ENCODE measurements around the gene NEMF. TPM values are rescaled to one million over a fixed set of nuclear protein-coding genes. Genes with fewer than 3 reads are reported as not detected.

The NEMF gene
- total RNA-seq, 1 experiment from 2014 or later = 57.7 TPM

- DNase-seq (ENCODE audit: low read depth, low spot score) = no peak
- Histone ChIP-seq H3K9me2 (ENCODE audit: insufficient read depth) (no peaks in the 10 kb centered on the region), H3K4me3 (replicated peaks in 1 of 2; ENCODE audit: low read depth in 1 of 2, low read length in 2 of 2) (peak overlapping the region; percentile 74 to 99), H3K79me2 (ENCODE audit: insufficient read depth, low read length) (peaks cover 17% of the 10 kb centered on the region; the same call in 1 of the 2 replicates), H3K36me3 (ENCODE audit: control insufficient read depth in 1 of 2, insufficient read depth in 2 of 2, low read length in 2 of 2) (no peaks in the 10 kb centered on the region), H3K9ac (ENCODE audit: low read length) (peak overlapping the region; percentile 96), H3K27ac (ENCODE audit: low read depth, low read length) (peak overlapping the region; percentile 95), H3K4me1 (ENCODE audit: control insufficient read depth in 1 of 2, insufficient read depth in 2 of 2, low read length in 2 of 2) (peaks cover 13 to 32% of the 10 kb centered on the region in 2 experiments), H4K20me1 (ENCODE audit: insufficient read depth) (no peaks in the 10 kb centered on the region), H3K9me3 (ENCODE audit: control insufficient read depth in 1 of 2, insufficient read depth in 1 of 2, low read depth in 1 of 2, low read length in 2 of 2) (no peaks in the 10 kb centered on the region), H3K4me2 (ENCODE audit: low read length) (peak overlapping the region; percentile 97), H2AFZ (ENCODE audit: low read depth, low read length, poor library complexity, severe bottlenecking) (peak overlapping the region; percentile 95), H3K27me3 (ENCODE audit: insufficient read depth, low read length) (no peaks in the 10 kb centered on the region)
- no peak for ATAC-seq
- TF ChIP-seq EZH2 (IDR thresholded peaks at IDR 0.05) (no peak), MAX (IDR thresholded peaks at IDR 0.05) (no peak), SIN3A (IDR thresholded peaks at IDR 0.05; ENCODE audit: low read depth) (no peak), SP1 (IDR thresholded peaks at IDR 0.05; ENCODE audit: low read depth) (no peak), SRF (IDR thresholded peaks at IDR 0.05; ENCODE audit: low read depth) (no peak), ZNF274 (IDR thresholded peaks at IDR 0.05; ENCODE audit: low read depth, low read length) (no peak), REST (IDR thresholded peaks at IDR 0.05; ENCODE audit: low read depth) (no peak), CTCF (IDR thresholded peaks at IDR 0.05 in 2 of 3, conservative IDR thresholded peaks at IDR 0.05 in 1 of 3; ENCODE audit: borderline replicate concordance in 1 of 3, insufficient read depth in 1 of 3, low read depth in 2 of 3, low read length in 2 of 3) (no peak), POLR2AphosphoS5 (IDR thresholded peaks at IDR 0.05; ENCODE audit: low read depth, low read length) (no peak), EGR1 (IDR thresholded peaks at IDR 0.05; ENCODE audit: low read depth) (no peak), POLR2A (IDR thresholded peaks at IDR 0.05; ENCODE audit: borderline replicate concordance, extremely low read depth, insufficient read depth, insufficient read length) (no peak), ELF1 (IDR thresholded peaks at IDR 0.05; ENCODE audit: borderline replicate concordance, low read depth) (no peak), ZBTB33 (IDR thresholded peaks at IDR 0.05; ENCODE audit: extremely low read depth, insufficient replicate concordance, low read length) (no peak), CBX3 (IDR thresholded peaks at IDR 0.05; ENCODE audit: low read depth) (no peak)
- ChIA-PET CTCF (interaction anchor here (1.4 kb wide), 2 partner anchors 9 to 133 kb away, joined by 3 to 9 read pairs; no protein-coding TSS in a partner anchor), RAD21 (ENCODE audit: low non-redundant PET in 1 of 2, low total read pairs in 2 of 2, uncharacterized antibody in 2 of 2, unreplicated experiment in 2 of 2) (interaction anchor here (0.6 to 0.8 kb wide), 4 partner anchors 62 to 179 kb away, joined by 3 to 5 read pairs (median 4); no protein-coding TSS in a partner anchor), POLR2A (interaction anchor here (0.7 to 1.4 kb wide), 3 partner anchors 75 to 1158 kb away, joined by 3 to 4 read pairs (median 3); no protein-coding TSS in a partner anchor)
- intact Hi-C loops (cut with micrococcal nuclease) = loop anchor here (5.0 kb wide), 1 partner anchor 80 kb away; the partner anchor contains the start of gene POLE2
- BruUV-seq (replicated peaks) = no TSS peak
Observed at GRCh38 chr14:49766839-49767238, 85.7 kb downstream of the NEMF start.
